Kidney (tissue), 14 donors: ENCODE results near the gene MAP3K5. TPM values are rescaled to one million over a fixed set of nuclear protein-coding genes. Genes with fewer than 3 reads are reported as not detected.

Source experiments
- DNase-seq, 5 donors: peaks; one replicate each; pipeline ENCODE4 v3.0.0-alpha.2; 2013 to 2020
- FAIRE-seq: peaks from 2 replicates; lab custom pipeline; 2012; peaks lifted over from hg19 to GRCh38; lab: Jason Lieb, UNC
- H3K27ac ChIP-seq, 2 donors: one replicate each; pipeline ENCODE4 v1.7.0; 2013; ENCODE audit warnings: low read depth in 2 of 2, low read length in 2 of 2, inconsistent platforms in 1 of 2
- H3K27me3 ChIP-seq: one replicate; pipeline ENCODE4 v1.7.1; 2013; ENCODE audit warnings: low read length, inconsistent platforms; ENCODE audit not compliant: control insufficient read depth, insufficient read depth
- H3K36me3 ChIP-seq, 3 donors: one replicate each; pipeline versions ENCODE4 v1.7.0 to v1.7.1; 2013; ENCODE audit warnings: low read length in 3 of 3, control low read depth in 1 of 3, inconsistent platforms in 1 of 3; ENCODE audit not compliant: insufficient read depth in 3 of 3, control insufficient read depth in 2 of 3
- H3K4me1 ChIP-seq, 3 donors: one replicate each; pipeline versions ENCODE4 v1.7.0 to v1.7.1; 2013; ENCODE audit warnings: low read length in 3 of 3, inconsistent platforms in 1 of 3, low read depth in 1 of 3; ENCODE audit not compliant: control insufficient read depth in 2 of 3, insufficient read depth in 2 of 3
- H3K4me3 ChIP-seq, 3 donors: one replicate each; pipeline versions ENCODE4 v1.7.0 to v1.8.1; 2013; ENCODE audit warnings: low read length in 3 of 3, control low read depth in 1 of 3, inconsistent platforms in 1 of 3
- H3K9ac ChIP-seq, 3 donors: one replicate each; pipeline versions ENCODE4 v1.7.0 to v1.7.1; 2013; ENCODE audit warnings: low read length in 3 of 3, control low read depth in 1 of 3, inconsistent platforms in 1 of 3
- H3K9me3 ChIP-seq, 3 donors: one replicate each; pipeline versions ENCODE4 v1.7.0 to v1.7.1; 2013; ENCODE audit warnings: low read length in 3 of 3, control low read depth in 1 of 3, inconsistent platforms in 1 of 3; ENCODE audit not compliant: control insufficient read depth in 2 of 3, insufficient read depth in 1 of 3
- intact Hi-C: fragments of 100-400 bp; cut with DNase I; formaldehyde crosslinking; loops from one replicate; pipeline ENCODE4 v1.11.1; 2022
- polyA plus RNA-seq: library from polyadenylated mRNA; stranded (reverse); fragments of 350-450 nt; fragmentation: Illumina TruSeq; extraction: RNeasy Lipid Tissue Mini Kit (QIAGEN cat#74804); gene quantifications from one replicate; pipeline ENCODE4 v1.2.3, GENCODE V29; 2014; ENCODE audit warnings: low read depth, low replicate concordance; ENCODE audit not compliant: insufficient read depth
- total RNA-seq: library from RNA; stranded (reverse); fragmentation: NEBNext Ultra II Directional; extraction: Animal tissue kit (Norgen Biotek cat#: 25700); gene quantifications from one replicate; pipeline ENCODE4 v1.2.1, GENCODE V29; 2021
- TF ChIP-seq, protein P1 (sequence below): IDR thresholded peaks from 3 replicates; pipeline ENCODE4 v1.5.1; 2012; ENCODE audit warnings: mild to moderate bottlenecking, moderate library complexity, borderline replicate concordance; ENCODE audit not compliant: insufficient read depth; ENCODE audit errors: extremely low read depth
- donor health status: control.
- donor health status: control.
- donor health status: control.
- donor health status: control.
- donor health status: control.
- donor health status: DM: yes; HTN: yes; CAD: no.
- donor health status: Normal renal cell carcinoma (clear cell type).

MAP3K5 gene
- total and polyA plus RNA-seq, 2 donors from 2014 or later: 5.9 to 32.9 TPM

DNA sequence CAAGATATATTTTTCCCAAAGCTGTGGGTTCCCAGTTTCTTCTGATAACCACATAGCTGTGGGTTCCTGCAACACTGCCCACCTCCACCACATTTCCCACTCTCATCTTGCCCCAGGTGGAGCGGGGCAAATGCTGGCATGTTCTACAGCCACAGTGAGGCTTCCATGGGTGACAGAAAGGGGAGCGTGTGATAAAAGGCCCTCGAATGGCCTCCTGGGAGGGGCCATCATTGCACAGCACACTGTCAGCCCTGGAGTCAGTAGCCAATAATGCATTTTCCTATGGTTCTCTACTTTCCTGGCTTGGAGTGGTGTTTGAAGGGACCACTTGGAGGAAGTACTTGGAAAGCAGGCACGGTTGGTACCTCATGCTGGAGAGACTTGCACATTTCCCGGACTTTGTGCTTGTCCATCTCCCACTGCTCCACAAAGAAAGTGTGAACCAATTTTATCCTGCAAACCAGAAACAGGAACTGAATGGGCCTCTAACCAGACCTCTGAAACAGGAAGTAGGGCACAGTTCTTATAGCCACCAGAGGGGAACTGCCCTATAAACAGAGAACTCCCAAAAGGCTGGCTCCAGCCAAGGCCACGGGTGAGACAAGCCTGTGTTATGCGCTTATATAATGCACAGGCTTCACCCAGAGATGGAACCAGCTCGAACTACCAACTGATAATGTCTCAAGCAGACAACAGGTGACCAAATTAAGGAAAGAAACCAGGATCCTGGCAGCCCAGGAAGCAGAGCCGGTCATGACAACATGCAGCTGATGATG lies 8.6 kb downstream of the MAP3K5 start:
- FAIRE-seq (no peak), DNase-seq (no peak)
- no peaks in the 10 kb centered on the region for H3K36me3 ChIP-seq
- no peak overlapping the region for H3K4me3 ChIP-seq
- intact Hi-C loops: no loop called here
- H3K27me3 ChIP-seq: no peaks in the 10 kb centered on the region
- TF ChIP-seq, protein P1, sequence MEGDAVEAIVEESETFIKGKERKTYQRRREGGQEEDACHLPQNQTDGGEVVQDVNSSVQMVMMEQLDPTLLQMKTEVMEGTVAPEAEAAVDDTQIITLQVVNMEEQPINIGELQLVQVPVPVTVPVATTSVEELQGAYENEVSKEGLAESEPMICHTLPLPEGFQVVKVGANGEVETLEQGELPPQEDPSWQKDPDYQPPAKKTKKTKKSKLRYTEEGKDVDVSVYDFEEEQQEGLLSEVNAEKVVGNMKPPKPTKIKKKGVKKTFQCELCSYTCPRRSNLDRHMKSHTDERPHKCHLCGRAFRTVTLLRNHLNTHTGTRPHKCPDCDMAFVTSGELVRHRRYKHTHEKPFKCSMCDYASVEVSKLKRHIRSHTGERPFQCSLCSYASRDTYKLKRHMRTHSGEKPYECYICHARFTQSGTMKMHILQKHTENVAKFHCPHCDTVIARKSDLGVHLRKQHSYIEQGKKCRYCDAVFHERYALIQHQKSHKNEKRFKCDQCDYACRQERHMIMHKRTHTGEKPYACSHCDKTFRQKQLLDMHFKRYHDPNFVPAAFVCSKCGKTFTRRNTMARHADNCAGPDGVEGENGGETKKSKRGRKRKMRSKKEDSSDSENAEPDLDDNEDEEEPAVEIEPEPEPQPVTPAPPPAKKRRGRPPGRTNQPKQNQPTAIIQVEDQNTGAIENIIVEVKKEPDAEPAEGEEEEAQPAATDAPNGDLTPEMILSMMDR: no peak
- H3K27ac ChIP-seq: no peak overlapping the region
- H3K4me1 ChIP-seq: peaks cover 0 to 20% (median 15%) of the 10 kb centered on the region in 3 donors
- no peaks in the 10 kb centered on the region for H3K9me3 ChIP-seq
- H3K9ac ChIP-seq: no peak overlapping the region

DNA sequence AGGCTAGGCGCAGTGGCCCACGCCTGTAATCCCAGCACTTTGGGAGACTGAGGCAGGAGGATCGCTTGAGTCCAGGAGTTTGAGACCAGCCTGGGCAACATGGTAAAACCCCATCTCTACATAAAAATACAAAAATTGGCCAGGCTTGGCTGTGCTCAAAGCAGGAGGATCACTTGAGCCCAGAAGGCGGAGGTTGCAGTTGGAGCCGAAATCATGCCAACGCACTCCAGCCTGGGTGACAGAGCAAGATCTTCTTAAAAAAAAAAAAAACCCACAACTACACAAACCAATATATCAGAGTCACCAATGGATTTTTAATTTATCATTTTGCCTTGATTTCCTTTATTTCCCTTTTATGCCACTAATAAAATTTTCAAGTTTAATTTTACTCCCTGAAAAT lies 9.3 kb downstream of the MAP3K5 start:
- FAIRE-seq: no peak
- no peak for DNase-seq
- Histone ChIP-seq H3K27ac (no peak overlapping the region), H3K4me1 (peaks cover 0 to 20% (median 14%) of the 10 kb centered on the region in 3 donors), H3K4me3 (no peak overlapping the region), H3K9ac (no peak overlapping the region), H3K9me3 (no peaks in the 10 kb centered on the region), H3K27me3 (no peaks in the 10 kb centered on the region), H3K36me3 (no peaks in the 10 kb centered on the region)
- TF ChIP-seq, protein P1: no peak
- intact Hi-C loops: no loop called here

DNA sequence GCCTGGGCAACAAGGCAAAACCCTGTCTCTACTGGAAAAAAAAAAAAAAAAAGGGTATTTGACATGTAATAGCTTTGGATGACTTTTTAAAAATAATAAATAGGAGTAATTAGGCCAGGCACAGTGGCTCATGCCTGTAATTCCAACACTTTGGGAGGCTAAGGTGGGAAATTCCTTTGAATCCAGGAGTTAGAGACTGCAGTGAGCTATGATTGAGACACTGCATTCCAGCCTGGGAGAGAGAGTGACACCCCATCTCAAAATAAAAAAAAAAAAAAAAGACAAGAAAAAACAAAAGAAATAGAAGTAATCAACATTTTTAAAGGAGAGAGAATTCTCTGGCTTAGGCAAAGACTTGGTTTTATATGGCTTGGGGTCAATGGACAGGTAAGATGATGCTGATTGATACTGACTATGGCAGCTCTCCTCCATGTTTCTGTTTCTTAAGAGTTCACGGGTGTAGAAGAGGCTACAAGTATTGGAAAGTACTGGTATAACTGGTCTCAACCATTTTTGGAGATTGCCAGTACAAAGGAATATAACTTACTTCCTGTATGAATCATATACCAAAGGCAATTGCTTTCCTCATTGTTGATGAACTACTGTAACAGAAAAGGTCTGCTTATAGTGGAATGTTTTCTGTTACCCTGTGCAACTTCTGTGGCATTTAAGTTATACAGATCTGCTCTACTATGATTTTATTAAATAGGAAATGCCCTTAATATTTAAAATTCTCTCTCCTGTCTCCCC lies 10.1 kb downstream of the MAP3K5 start:
- H3K36me3 ChIP-seq: no peaks in the 10 kb centered on the region
- intact Hi-C loops: no loop called here
- no peak for FAIRE-seq
- TF ChIP-seq, protein P1: no peak
- no peak overlapping the region for H3K27ac ChIP-seq
- H3K4me3 ChIP-seq: no peak overlapping the region
- no peak for DNase-seq
- H3K9ac ChIP-seq: no peak overlapping the region
- H3K27me3 ChIP-seq: no peaks in the 10 kb centered on the region
- peaks cover 0 to 17% (median 9%) of the 10 kb centered on the region in 3 donors for H3K4me1 ChIP-seq
- H3K9me3 ChIP-seq: no peaks in the 10 kb centered on the region
